GM23248 (cell line): Measurements from ENCODE around the gene CRAT.

Experiments
- EZH2 ChIP-seq: fragments of 200-600 bp; sonication (generic); IDR thresholded peaks from 2 replicates; pipeline ENCODE4 v1.6.1; 2018; ENCODE audit warnings: antibody characterized with exemption, mild to moderate bottlenecking; ENCODE audit not compliant: insufficient read depth, poor library complexity, severe bottlenecking
- EZH2phosphoT487 ChIP-seq: fragments of 200-600 bp; sonication (generic); IDR thresholded peaks from 2 replicates; pipeline ENCODE4 v1.6.1; 2018; ENCODE audit warnings: antibody characterized with exemption, moderate library complexity, mild to moderate bottlenecking, low read depth; ENCODE audit not compliant: insufficient read depth

- TF ChIP-seq EZH2phosphoT487 (no peak), EZH2 (no peak)
Measured at GRCh38 chr9:129133082-129133481, 22.5 kb upstream of the CRAT start.
